ENCODE data around the gene IDH3G.

Gene IDH3G

DNA sequence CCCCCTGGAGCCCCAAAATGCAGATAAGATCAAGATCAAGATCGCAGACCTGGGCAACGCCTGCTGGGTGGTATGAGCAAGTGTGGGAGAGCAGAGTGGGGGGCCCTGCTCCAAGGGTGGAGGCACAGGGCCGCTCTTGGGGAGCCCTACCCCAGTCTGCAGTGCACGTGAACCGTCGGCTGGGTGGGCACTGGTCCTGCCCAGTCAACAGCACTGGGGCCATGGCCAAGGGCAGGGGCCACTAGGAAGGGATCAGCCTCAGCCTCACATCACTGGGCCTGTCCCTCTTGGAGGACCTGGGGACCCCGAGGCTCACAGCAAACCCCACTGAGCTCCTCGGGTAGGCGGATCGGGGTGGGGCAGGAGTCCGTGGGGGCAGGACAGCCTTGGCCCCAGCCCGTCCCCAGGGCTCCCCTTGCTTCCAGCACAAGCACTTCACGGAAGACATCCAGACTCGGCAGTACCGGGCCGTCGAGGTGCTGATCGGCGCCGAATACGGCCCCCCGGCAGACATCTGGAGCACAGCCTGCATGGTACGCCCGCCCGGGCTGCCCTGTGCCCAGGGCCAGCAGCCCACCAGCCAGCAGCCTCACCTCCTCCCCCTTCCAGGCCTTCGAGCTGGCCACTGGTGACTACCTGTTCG is 9.7 kb downstream of the IDH3G start:
- DNase-seq: no peak

DNA sequence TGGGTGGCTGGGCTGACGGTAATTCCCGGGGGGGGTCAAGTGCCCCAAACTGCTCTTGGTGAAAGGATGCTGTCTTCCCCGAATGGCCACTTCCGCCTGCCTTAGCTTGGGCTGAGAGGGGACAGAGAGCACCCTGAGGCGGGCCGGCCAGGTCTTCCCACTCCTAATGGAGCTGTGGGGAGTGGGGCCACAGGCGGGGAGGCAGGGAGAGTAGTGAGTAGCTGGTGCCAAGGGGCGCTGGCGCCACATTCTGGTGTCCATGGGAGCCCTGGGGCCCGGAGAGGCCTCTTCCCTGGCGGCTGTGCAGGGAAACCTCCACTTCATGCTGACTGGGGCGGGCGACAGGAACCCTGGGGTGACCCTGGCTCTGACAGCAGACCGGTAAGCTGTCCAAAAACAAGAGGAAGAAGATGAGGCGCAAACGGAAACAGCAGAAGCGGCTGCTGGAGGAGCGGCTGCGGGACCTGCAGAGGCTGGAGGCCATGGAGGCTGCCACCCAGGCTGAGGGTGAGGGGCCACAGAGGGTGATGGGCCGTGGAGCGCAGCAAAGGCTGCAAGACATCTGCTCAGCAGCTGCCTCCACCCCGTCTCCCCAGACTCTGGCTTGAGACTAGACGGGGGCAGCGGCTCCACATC is 10.7 kb downstream of the IDH3G start:
- DNase-seq: no peak

DNA sequence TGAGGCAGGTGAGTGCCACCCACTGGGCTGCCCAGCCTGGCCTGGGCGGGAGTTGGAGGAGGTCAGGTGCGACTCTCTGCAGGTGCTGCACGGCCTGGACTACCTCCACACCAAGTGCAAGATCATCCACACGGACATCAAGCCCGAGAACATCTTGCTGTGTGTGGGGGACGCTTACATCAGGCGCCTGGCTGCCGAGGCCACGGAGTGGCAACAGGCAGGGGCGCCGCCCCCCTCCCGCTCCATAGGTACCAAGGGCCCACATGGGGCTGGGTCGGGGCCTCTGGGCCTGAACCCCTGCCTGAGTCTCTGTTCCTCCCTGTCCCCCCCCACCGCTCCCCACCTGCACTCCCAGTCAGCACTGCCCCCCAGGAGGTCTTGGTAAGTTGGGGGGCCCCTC is 11.3 kb downstream of the IDH3G start:
- DNase-seq: no peak

DNA sequence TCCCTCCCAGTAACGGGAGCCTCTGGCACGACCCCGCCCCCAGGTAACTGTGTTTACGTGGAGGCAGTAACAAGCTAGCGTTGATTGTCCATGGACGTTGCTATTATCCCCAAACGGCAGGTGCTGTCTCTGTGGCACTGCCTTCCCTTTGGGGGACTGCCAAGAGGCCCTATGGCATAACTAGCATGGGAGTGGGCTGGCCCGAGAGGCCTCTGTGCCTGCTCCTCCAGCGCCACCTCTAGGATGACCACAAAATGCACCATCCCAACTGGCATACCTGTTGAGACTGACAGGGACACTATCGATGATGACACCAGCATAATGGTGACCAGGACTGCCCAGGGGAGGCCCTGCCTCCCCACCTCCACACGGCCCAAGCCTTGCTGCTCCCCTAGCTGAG is 11.9 kb downstream of the IDH3G start:
- no peak for DNase-seq

DNA sequence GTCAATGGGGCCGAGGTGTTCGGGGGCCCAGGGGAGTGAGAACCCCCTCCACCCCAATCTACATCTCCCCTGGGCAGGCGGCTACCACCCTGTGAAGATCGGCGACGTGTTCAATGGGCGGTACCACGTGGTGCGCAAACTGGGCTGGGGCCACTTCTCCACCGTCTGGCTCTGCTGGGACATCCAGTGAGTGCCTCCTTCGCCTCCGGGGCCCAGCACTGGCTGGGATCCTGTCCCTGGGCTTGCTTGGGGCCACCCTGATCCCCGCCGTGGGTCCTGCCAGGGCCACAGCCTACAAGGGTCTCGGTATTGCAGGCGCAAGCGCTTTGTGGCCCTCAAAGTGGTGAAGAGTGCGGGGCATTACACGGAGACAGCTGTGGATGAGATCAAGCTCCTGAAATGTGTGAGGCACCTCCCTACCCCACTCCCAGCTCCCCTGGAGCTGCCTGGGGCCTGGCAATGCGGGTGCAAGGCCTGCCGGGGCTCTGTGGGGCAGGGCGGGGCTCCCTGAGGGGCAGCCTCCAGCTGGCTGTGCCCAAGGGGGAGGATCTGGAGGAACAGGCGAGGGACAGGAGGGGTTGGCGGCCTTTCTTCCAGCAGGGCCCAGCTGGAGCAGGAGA is 12.6 kb downstream of the IDH3G start:
- no peak for DNase-seq

DNA sequence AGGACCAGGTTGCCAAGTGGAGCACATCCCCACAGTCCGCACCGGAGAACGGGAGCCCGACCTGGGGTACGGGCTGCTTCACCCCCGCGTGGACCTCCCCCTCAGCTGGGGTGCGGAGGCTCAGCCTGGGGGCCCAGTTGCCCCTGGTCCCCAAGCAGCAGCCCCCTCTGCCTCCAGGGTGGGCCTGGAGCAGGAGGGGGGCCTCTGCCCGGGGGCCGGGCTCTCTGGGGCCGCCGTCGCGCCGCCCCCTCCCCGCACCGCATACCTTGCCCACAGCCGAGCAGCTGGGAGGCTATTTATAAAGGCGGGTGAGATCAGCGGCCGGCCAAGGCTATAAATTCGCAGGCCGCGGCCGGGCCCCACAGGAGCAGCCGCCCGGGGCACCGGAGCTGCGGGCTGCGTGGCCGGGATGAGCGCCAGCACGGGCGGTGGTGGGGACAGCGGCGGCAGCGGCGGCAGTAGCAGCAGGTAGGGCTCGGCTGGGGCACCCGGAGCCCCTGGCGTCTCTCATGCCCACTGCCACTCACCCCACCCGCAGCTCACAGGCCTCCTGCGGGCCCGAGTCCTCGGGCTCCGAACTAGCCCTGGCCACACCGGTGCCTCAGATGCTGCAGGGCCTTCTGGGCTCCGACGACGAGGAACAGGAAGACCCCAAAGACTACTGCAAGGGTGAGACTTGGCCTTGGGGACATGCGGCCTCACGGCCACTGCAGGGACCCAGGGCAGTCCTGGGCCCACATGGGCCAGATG is 13.3 kb downstream of the IDH3G start, which contains the start of gene SRPK3:
SRPK3 (plus strand) TSS at position 364 of the 750 bp plus-strand sequence; CDS start at position 410, 46 bp downstream.
- DNase-seq: no peak

DNA sequence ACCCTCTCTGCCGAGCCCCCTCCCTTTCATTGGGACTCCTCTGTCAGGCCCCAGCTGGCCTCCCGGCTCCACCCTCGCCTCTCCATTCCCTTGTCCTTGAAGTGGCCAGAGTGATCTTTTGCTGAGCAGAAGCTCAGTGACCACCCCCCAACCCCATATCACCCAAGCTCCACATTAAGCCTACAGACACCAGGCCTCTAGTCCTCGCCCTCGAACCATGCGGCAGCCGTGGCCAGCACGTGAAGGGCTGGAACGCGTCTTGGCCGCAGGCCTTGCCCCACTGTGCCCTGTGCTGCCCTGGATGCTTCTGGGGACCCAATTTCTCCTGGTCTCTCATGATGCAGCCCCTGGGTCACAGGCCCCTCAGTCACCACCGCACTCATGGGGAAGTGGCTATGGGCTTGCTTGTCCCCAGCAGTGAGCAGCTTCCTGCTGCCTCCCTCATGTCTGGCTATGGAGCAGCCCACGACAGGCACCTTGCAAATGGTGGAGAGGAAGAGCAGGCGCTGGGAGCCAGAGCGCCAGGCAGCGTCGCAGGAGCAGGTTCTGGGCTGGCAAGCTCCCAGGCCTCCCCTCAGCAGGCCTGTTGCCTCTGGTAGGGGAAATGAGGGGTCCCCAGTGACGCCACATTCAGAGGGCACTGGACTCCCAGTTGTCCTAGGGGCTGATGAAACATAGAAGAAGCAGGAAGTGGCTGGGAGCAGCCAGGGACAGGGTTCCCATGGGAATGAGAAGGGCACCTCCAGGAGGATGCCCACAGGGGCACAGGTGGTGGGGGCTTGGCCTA is 14.1 kb downstream of the IDH3G start:
- no peak for DNase-seq

DNA sequence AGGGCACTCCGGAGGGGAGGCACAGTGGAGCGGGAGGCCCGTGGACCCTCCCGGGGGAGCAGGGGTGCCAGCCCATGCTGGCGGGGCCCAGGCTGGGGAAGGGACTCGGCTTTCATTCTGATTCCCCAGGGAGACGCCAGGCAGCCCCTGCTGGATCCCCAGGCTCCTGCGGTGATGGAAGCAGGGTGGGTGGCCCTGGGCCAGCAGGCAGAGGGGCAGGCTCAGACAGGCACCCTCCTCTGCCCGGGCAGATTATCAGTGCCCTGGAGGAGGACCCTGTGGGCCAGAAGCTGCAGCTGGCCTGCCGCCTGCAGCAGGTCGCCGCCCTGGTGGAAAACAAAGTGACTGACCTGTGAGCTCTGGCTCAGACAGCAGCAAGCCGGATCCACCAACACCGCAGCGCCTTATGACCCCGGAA is 15.5 kb downstream of the IDH3G start:
- no peak for DNase-seq

DNA sequence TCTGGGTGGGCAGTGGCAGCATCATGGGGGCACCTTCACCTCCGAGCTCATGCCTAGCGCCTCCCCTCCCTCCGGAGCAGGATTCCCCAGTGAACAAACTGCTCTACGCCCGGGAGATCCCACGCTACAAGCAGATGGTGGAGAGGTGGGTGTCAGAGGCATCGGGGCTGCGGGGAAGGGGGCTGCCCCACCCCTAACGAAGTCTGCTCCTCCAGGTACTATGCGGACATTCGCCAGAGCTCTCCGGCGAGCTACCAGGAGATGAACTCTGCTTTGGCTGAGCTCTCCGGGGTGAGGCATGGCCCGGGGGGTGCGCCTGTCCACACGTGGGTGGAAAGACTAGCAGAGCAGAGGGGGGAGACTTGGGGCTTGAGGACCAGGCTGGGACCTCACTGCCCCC is 16.0 kb downstream of the IDH3G start:
- DNase-seq: no peak

DNA sequence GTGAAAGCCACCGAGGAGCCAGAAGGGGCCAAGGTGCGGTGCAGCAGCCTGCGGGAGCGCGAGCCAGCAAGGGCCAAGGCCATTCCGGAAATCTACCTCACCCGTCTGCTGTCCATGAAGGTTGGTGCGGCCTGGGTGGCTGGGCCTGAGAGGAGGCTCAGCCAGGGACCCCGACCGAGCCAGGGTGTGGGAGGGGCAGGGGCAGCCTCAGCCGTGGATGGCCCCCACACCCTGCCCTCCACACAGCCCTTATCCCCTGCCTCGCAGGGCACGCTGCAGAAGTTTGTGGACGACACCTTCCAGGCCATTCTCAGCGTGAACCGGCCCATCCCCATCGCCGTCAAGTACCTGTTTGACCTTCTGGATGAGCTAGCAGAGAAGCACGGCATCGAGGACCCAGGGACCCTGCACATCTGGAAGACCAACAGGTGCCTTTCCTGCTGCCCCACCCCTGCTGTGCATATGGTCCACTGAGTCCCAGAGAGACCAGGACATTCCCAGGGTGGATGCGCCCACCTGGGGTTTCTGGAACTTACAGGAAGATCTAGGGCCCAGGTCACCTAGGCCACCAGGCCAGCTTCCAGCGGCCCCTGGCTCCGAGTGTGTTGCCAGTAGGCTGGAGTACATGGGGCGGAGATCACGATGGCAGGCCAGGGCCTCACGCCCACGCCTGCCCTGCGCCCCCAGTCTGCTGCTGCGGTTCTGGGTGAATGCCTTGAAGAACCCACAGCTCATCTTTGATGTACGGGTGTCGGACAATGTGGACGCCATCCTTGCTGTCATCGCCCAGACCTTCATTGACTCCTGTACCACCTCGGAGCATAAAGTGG is 16.7 kb downstream of the IDH3G start:
- DNase-seq: no peak

DNA sequence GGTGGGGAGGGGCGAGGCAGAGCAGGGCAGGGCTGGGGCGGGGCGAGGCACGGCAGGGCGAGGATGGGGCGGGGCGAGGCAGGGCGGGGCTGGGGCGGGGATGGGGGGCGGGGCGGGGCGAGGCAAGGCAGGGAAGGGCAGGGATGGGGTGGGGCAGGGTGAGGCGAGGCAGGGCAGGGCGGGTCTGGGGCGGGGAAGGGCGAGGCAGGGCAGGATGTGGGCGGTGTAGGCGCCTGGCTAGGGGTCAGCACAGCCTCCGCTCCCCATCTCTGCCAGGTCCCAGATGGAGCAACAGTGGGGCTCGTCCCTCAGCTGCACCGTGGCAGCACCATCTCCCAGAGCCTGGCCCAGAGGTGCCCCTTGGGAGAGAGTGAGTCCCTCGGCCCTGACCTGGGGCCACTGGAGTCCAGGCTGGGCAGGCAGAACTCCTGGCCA is 17.5 kb downstream of the IDH3G start:
- no peak for DNase-seq

DNA sequence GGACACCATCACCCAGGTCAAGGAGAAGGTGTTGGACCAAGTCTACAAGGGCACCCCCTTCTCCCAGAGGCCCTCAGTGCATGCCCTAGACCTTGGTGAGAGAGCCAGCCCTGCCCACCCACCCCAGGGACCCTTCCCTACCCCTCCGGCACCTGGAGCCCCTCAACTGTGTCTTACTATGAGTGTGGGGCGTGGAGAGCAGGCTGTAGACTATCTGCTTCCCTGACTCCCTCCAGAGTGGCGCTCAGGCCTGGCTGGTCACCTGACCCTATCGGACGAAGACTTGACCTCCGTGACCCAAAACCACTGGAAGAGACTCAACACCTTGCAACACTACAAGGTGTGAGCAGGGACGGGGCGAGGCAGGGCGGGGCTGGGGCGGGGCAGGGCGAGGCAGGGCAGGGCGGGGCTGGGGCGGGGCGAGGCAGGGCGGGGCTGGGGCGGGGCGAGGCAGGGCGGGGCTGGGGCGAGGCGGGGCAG is 18.0 kb downstream of the IDH3G start:
- DNase-seq: no peak

DNA sequence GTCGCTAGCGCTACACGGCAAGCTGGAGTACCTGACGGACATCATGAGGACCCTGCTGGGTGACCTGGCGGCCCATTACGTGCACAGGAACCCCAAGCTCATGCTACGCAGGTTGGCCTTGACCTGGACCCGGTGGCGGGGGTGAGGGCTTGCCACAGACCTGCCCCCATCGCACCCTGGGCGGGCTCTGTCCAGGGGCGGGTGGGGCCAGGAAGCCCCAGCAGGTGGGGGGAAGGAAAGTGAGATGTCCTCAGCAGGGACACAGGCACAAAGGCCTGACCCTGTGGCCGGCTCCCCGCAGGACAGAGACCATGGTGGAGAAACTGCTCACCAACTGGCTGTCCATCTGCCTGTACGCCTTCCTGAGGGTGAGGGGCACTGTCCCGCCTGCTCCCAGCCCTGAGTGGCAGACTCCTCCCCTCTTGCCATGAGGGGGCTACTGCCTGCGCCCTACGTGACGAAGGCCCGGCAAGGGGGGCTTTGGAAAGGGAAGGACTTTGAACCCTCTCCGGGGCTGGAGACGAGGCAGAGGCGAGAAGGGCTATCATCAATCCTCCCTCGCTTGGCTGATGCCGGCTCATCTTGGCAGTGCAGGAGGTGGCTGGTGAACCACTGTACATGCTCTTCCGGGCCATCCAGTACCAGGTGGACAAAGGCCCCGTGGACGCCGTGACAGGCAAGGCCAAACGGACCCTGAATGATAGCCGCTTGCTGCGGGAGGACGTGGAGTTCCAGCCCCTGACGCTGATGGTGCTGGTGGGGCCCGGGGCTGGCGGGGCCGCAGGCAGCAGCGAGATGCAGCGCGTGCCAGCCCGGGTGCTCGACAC is 18.7 kb downstream of the IDH3G start:
- no peak for DNase-seq

DNA sequence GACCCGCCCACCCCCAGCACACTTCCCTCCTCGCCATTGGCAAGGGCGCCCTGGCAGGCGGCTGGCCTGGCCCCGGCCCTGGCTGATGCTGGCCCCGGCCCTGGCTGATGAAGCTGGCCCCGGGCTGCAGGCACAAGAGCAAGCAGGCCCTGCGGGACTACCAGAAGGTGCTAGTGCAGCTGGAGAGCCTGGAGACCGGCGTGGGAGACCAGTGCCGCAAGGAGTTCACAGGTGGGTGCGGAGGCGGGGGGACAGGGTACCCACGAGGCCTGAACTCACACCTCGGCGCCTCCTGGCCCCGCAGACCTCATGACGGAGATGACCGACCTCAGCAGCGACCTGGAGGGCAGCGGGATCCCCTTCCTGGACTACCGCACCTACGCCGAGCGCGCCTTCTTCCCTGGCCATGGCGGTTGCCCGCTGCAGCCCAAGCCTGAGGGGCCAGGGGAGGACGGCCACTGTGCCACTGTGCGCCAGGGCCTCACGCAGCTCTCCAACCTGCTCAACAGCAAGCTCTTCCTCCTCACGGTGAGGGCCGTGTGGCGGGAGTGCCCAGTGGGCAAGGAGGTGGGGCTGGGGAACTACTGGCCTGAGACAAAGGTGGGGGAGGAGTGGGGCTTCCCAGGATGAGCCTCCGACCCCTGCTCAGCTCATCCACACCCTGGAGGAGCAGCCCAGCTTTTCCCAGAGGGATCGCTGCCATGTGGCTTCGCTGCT is 19.4 kb downstream of the IDH3G start:
- no peak for DNase-seq

DNA sequence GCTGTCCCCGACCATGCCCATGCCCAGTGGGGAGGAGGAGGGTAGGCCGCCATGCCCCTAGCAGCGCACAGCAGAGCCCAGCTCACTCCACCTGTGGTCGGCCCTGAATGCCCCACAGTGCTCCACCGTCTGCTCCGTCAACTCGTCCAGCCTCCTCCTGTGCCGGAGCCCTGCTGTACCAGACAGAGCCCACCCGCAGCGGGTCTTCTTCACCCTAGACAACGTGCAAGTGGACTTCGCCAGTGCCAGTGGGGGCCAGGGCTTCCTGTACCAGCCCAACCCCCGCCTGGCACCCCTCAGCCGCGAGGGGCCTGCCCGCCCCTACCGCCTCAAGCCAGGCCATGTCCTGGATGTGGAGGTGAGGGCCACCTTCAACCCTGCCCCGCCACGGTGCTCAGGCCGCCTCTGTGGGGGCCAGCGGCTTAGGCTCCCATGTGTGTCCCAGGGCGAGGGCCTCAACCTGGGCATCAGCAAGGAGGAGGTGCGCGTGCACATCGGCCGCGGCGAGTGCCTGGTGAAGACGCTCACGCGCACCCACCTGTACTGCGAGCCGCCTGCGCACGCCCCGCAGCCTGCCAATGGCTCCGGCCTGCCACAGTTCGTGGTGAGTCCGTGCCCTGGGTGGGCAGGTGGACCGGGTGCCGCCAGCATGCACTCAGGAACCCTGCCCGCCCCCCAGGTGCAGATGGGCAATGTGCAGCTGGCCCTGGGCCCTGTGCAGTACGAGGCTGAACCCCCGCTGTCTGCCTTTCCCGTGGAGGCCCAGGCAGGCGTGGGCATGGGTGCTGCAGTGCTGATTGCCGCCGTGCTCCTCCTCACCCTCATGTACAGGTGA is 20.2 kb downstream of the IDH3G start:
- no peak for DNase-seq

DNA sequence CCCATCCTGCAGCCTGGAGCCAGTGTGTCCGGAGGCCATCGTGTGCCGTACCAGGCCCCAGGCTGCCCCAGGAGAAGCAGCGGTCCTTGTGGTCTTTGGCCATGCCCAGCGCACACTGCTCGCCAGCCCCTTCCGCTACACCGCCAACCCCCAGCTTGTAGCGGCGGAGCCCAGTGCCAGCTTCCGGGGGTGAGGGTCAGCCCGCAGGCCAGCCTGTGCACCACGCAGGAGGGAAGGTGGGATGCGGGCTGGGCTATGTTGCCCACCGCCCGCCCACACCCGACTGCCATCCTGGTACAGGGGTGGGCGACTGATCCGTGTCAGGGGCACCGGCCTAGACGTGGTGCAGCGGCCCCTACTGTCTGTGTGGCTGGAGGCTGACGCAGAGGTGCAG is 21.0 kb downstream of the IDH3G start:
- no peak for DNase-seq

DNA sequence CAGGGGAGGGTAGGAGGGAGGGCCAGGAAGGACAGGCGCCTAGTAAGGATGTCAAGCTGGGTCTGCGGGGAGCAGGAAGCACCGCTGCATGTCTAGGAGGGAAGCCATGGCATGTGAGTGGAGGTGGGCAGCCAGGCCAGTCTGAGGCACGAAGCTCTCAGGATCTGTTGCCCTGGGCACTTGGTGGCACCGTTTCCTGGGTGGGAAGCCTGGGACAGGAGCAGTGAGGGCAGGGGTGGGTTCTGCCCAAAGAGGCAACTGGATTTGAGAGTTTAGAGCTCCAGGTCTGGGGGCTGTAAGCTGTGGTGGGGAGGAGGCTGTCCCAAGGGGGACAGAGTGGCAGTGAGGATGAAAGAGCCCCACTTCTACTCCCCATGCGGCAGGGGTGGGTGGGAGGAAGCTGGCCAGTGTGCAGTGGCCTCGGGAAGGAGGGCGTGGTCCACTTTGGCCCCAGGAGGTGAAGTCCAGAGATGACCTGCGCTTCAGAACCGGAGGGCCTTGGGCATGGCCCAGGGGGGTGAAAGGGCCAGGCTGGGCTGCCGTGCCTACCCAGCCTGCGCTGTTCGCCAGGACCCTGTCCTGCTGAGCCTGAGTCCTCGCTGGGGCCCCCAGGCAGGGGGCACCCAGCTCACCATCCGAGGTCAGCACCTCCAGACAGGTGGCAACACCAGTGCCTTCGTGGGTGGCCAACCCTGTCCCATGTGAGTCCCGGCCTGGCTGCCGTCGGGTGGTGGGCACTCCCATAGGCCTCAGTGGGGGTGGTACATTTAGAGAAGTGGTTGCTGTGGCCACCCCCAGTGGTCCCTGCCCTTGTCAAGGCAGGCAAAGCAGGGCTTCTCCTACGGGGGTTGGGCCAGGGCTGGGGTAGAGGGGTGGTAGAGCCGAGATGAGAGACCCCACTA is 21.6 kb downstream of the IDH3G start:
- no peak for DNase-seq

Data from NCI-H510A (cell line).